Breast epithelium (tissue), 3 donors: ENCODE results near the gene CAB39.

ENCODE experiments used
- CTCF ChIP-seq, 3 donors: fragments of 450-650 bp; IDR thresholded peaks; one replicate each; pipeline ENCODE4 v1.5.1; 2016 to 2017; ENCODE audit warnings: antibody characterized with exemption in 3 of 3, mild to moderate bottlenecking in 3 of 3, moderate library complexity in 3 of 3
- POLR2A ChIP-seq: fragments of 450-650 bp; IDR thresholded peaks from one replicate; pipeline ENCODE4 v1.6.1; 2016; ENCODE audit warnings: antibody characterized with exemption, mild to moderate bottlenecking, moderate library complexity
- POLR2AphosphoS5 ChIP-seq, 3 donors: sonication (generic); formaldehyde crosslinking; IDR thresholded peaks; one replicate each; pipeline ENCODE4 v1.6.1; 2017; ENCODE audit warnings: antibody characterized with exemption in 3 of 3

DNA sequence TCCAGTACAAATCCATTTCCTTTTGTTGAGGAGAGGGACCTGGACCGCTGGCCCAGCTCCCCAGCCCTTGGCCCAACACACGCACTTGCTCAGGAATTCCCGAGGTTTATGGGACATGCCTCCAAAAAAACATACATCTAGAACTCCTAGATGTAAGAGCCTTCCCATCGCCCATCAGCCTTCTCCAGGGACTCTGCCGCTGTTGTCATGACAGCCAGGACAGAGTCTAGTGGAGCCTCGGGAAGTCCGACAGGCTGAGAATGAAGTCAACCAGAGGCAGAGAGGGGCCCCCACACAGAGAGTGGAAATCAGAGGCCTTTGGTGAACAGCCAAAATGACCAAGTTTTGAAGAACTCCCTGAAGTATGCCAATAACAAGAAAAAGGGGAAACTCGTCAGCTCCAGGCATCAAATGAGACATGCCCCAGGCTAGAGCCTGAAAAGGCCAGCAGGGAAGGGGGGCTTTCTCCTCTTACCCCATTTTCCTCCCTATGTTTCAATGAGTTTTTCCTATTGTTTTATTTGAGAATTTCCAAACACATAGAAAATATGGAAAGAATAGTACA lies 43.2 kb upstream of the CAB39 start:
- TF ChIP-seq CTCF (IDR thresholded peaks at IDR 0.05) (no peak), POLR2AphosphoS5 (IDR thresholded peaks at IDR 0.05) (no peak), POLR2A (no peak)
